H1 (cell line): ENCODE results near the gene CTAG2. TPM values are rescaled to one million over a fixed set of nuclear protein-coding genes. Genes with fewer than 3 reads are reported as not detected.

ENCODE experiments used
- CBX5 ChIP-seq: fragments of 300-800, 300-1000 bp; sonication (generic); IDR thresholded peaks from 2 replicates; pipeline ENCODE4 v1.7.1; 2016; ENCODE audit warnings: antibody characterized with exemption, low read length, low read depth
- CHD7 ChIP-seq: fragments of 300-600 bp; sonication (generic); IDR thresholded peaks from 2 replicates; pipeline ENCODE4 v1.7.1; 2012; ENCODE audit warnings: low read length, moderate library complexity, mild to moderate bottlenecking, inconsistent platforms; ENCODE audit not compliant: insufficient replicate concordance
- FOSL1 ChIP-seq: IDR thresholded peaks from 2 replicates; pipeline ENCODE4 v1.6.1; 2011; ENCODE audit warnings: mild to moderate bottlenecking, low read depth, low read length, moderate library complexity; ENCODE audit not compliant: insufficient read depth
- JUN ChIP-seq: IDR thresholded peaks from 2 replicates; pipeline ENCODE4 v1.6.1; 2011; ENCODE audit warnings: low read depth, mild to moderate bottlenecking, improper control_type of control experiment, low read length
- SAP30 ChIP-seq: fragments of 300-600 bp; sonication (generic); IDR thresholded peaks from 2 replicates; pipeline ENCODE4 v1.7.1; 2012; ENCODE audit warnings: low read length, moderate library complexity, mild to moderate bottlenecking, inconsistent platforms; ENCODE audit not compliant: insufficient read depth, insufficient replicate concordance
- SIRT6 ChIP-seq: IDR thresholded peaks from one replicate; pipeline ENCODE4 v1.7.1; 2012; ENCODE audit warnings: low read length, inconsistent platforms
- TAF7 ChIP-seq: optimal IDR thresholded peaks from 2 replicates; pipeline ENCODE3; 2011; ENCODE audit warnings: low read depth, mild to moderate bottlenecking, inconsistent platforms, low read length, moderate library complexity, borderline replicate concordance
- polyA plus RNA-seq, 7 experiments: library from polyadenylated mRNA; depleted of rRNA in 3 of 7; stranded (reverse) in 5 of 7; unstranded in 2 of 7; fragments of >200 nt in 5 of 7; fragments of 200-250 nt in 2 of 7; gene quantifications; 1 replicate in 5 of 7; 2 replicates in 1 of 7; 4 replicates in 1 of 7; pipeline versions ENCODE4 v1.2.1 to v1.2.3, GENCODE V29; 2011 to 2013; ENCODE audit warnings: missing spikeins in 2 of 7, mixed read lengths in 2 of 7
- total RNA-seq: library from RNA; stranded (reverse); fragmentation: NEBNext Ultra II Directional; extraction: Animal tissue kit (Norgen Biotek cat#: 25700); gene quantifications from 2 replicates; pipeline ENCODE4 v1.2.1, GENCODE V29; 2021

The CTAG2 gene
- total and polyA plus RNA-seq, 2 of the 8 experiments (the other 6 are each of a cell fraction or from before 2014, with no cell fraction given) = not detected

DNA sequence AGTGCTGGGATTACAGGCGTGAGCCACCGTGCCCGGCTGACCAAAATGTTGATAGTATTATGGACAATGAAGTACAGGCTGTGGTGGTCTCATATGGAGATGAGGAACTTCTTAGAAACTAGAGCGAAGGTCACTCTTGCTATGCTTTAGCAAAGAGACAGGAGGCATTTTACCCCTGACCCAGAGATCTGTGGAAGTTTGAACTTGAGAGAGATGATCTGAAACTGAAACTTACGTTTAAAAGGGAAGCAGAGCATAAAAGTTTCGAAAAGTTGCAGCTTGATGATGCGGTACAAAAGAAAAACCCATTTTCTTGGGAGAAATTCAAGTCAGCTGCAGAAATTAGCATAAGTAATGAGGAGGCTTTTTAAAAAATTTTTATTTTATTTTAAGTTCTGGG, 8.5 kb upstream of the CTAG2 start (continued):
- TF ChIP-seq CHD7 = no peak
- TF ChIP-seq JUN = no peak
- TF ChIP-seq CBX5 = no peak
- no peak for TF ChIP-seq TAF7
- no peak for TF ChIP-seq SIRT6
- TF ChIP-seq SAP30 = no peak
- no peak for TF ChIP-seq FOSL1
- TF ChIP-seq, all 59 proteins: peak for 0
